GM12878 (cell line): Measurements from ENCODE around the gene MAB21L3. TPM values are rescaled to one million over a fixed set of nuclear protein-coding genes. Genes with fewer than 3 reads are reported as not detected.

Experiments used
- ATAC-seq: fragments of 200-7000 bp; cut with Tn5 transposase; 3 replicates; pipeline ENCODE4 v1.9.1; 2020; ENCODE audit warnings: mild to moderate bottlenecking, moderate library complexity
- BruUV-seq: library from RNA; stranded (reverse); fragments of 400-500 nt; replicated peaks from 2 replicates; lab custom pipeline; 2021; lab: Mats Ljungman, UMichigan
- CTCF ChIA-PET: fragments of 300-600 bp; sonication (Branson Sonifier 250); formaldehyde crosslinking; extraction: SDS; loops from one replicate; lab custom pipeline; 2021; ENCODE audit warnings: inconsistent platforms; lab: Yijun Ruan, JAX
- POLR2A ChIA-PET: fragments of 350-600 bp; formaldehyde crosslinking; extraction: SDS; loops from one replicate; lab custom pipeline; 2021; ENCODE audit warnings: inconsistent platforms; lab: Charles Lee
- RAD21 ChIA-PET: fragments of 300-600 bp; sonication (Branson Sonifier 250); formaldehyde crosslinking; loops from one replicate; lab custom pipeline; 2023; ENCODE audit warnings: antibody characterized with exemption; ENCODE audit not compliant: unreplicated experiment; lab: Charles Lee
- SMC1A ChIA-PET: fragments of 300-600 bp; sonication (Branson Sonifier 250); formaldehyde crosslinking; loops from one replicate; lab custom pipeline; 2023; ENCODE audit not compliant: unreplicated experiment, uncharacterized antibody; lab: Charles Lee
- DNase-seq: peaks from one replicate; pipeline ENCODE4 v3.0.0-alpha.2; 2011; ENCODE audit warnings: low read depth, low spot score
- FAIRE-seq: peaks from 3 replicates; lab custom pipeline; 2011; peaks lifted over from hg19 to GRCh38; lab: Jason Lieb, UNC
- H2AFZ ChIP-seq: 2 replicates; pipeline ENCODE4 v1.6.0; 2011; ENCODE audit warnings: low read depth, low read length, control low read depth; ENCODE audit not compliant: control insufficient read depth
- H3K27ac ChIP-seq: 2 replicates; pipeline ENCODE4 v1.5.1; 2011; ENCODE audit warnings: control low read depth; ENCODE audit not compliant: control insufficient read depth, insufficient read depth
- H3K27me3 ChIP-seq, 2 experiments: replicated peaks in 1 of 2; 2 replicates each; pipeline versions ENCODE4 v1.6.0 to v1.6.1; 2011; ENCODE audit warnings: low read length in 1 of 2; ENCODE audit not compliant: control insufficient read depth in 2 of 2, insufficient read depth in 2 of 2
- H3K36me3 ChIP-seq, 2 experiments: 2 replicates each; pipeline ENCODE4 v1.5.1; 2011; ENCODE audit warnings: low read length in 1 of 2; ENCODE audit not compliant: control insufficient read depth in 2 of 2, insufficient read depth in 2 of 2
- H3K4me1 ChIP-seq: 2 replicates; pipeline ENCODE4 v1.6.1; 2011; ENCODE audit warnings: mild to moderate bottlenecking, low read length, moderate library complexity, mixed read lengths; ENCODE audit not compliant: control insufficient read depth, insufficient read depth
- H3K4me2 ChIP-seq: 2 replicates; pipeline ENCODE4 v1.6.0; 2011; ENCODE audit warnings: control low read depth; ENCODE audit not compliant: control insufficient read depth, insufficient read depth
- H3K4me3 ChIP-seq: fragments of 200-600 bp; sonication (generic); 2 replicates; pipeline ENCODE4 v1.5.1; 2016
- H3K79me2 ChIP-seq: 2 replicates; pipeline ENCODE4 v1.6.0; 2011; ENCODE audit warnings: low read length; ENCODE audit not compliant: control insufficient read depth, insufficient read depth
- H3K9ac ChIP-seq: 2 replicates; pipeline ENCODE4 v1.8.0; 2011; ENCODE audit warnings: low read length, control low read depth, mixed read lengths; ENCODE audit not compliant: control insufficient read depth, insufficient read depth
- H3K9me3 ChIP-seq: replicated peaks from 3 replicates; pipeline ENCODE4 v1.5.1; 2011; ENCODE audit warnings: mild to moderate bottlenecking, low read length; ENCODE audit not compliant: control insufficient read depth, insufficient read depth
- H4K20me1 ChIP-seq: 2 replicates; pipeline ENCODE4 v1.6.0; 2011; ENCODE audit not compliant: control insufficient read depth, insufficient read depth
- CEBPB ChIP-seq, 2 experiments: fragments of 150-350 bp in 1 of 2; IDR thresholded peaks; 2 replicates each; pipeline ENCODE4 v1.6.1; 2012 to 2014; ENCODE audit warnings: low read depth in 2 of 2, low read length in 2 of 2, borderline replicate concordance in 1 of 2, inconsistent platforms in 1 of 2
- ETV6 ChIP-seq, 2 experiments: fragments of 450-650 bp in 1 of 2; IDR thresholded peaks in 1 of 2; conservative IDR thresholded peaks in 1 of 2; 2 replicates each; pipeline ENCODE4 v1.6.1; 2014; ENCODE audit warnings: antibody characterized with exemption in 1 of 2, borderline replicate concordance in 1 of 2, low read depth in 1 of 2, mild to moderate bottlenecking in 1 of 2, moderate library complexity in 1 of 2
- FOXK2 ChIP-seq: fragments of 450-650 bp; IDR thresholded peaks from 2 replicates; pipeline ENCODE4 v1.6.1; 2017; ENCODE audit warnings: mild to moderate bottlenecking, moderate library complexity
- GATAD2B ChIP-seq: fragments of 450-650 bp; conservative IDR thresholded peaks from 2 replicates; pipeline ENCODE4 v1.6.1; 2017; ENCODE audit warnings: low read depth, mild to moderate bottlenecking, moderate library complexity
- KAT2A ChIP-seq: conservative IDR thresholded peaks from 2 replicates; pipeline ENCODE4 v1.6.1; 2011; ENCODE audit warnings: low read depth, low read length; ENCODE audit not compliant: control insufficient read depth
- MXI1 ChIP-seq: fragments of 150-350 bp; IDR thresholded peaks from 2 replicates; pipeline ENCODE4 v1.6.1; 2011; ENCODE audit warnings: low read depth, mild to moderate bottlenecking, inconsistent platforms, low read length, improper control_type of control experiment
- RBBP5 ChIP-seq: fragments of 200-600 bp; sonication (generic); conservative IDR thresholded peaks from 2 replicates; pipeline ENCODE4 v1.6.1; 2016
- RELA ChIP-seq: fragments of 450-650 bp; IDR thresholded peaks from 2 replicates; pipeline ENCODE4 v1.8.0; 2014; ENCODE audit warnings: borderline replicate concordance; ENCODE audit not compliant: partially characterized antibody
- SIN3A ChIP-seq: IDR thresholded peaks from 2 replicates; pipeline ENCODE4 v1.6.1; 2012; ENCODE audit warnings: low read depth, low read length, improper control_type of control experiment
- SREBF1 ChIP-seq: IDR thresholded peaks from 2 replicates; pipeline ENCODE4 v1.6.1; 2012; ENCODE audit warnings: mild to moderate bottlenecking, low read length
- TARDBP ChIP-seq: IDR thresholded peaks from 2 replicates; pipeline ENCODE4 v1.6.1; 2016; ENCODE audit warnings: borderline replicate concordance
- YBX1 ChIP-seq: fragments of 450-650 bp; IDR thresholded peaks from 2 replicates; pipeline ENCODE4 v1.6.1; 2016; ENCODE audit warnings: antibody characterized with exemption
- ZNF207 ChIP-seq: fragments of 450-650 bp; IDR thresholded peaks from 2 replicates; pipeline ENCODE4 v1.6.1; 2014; ENCODE audit warnings: antibody characterized with exemption, mild to moderate bottlenecking, borderline replicate concordance
- ZNF622 ChIP-seq: fragments of 450-650 bp; IDR thresholded peaks from 2 replicates; pipeline ENCODE4 v1.6.1; 2017; ENCODE audit warnings: mild to moderate bottlenecking, inconsistent platforms
- WGBS: methylation state at CpG from one replicate; pipeline ENCODE4 v1.1.6; 2016; ENCODE audit warnings: low lambda C conversion rate; ENCODE audit not compliant: insufficient replicate concordance, insufficient coverage; ENCODE audit errors: missing lambda C conversion rate; 5-methylcytosine and 5-hydroxymethylcytosine counted together
- in situ Hi-C: fragments of 300-500 bp; cut with MboI; formaldehyde crosslinking; loops from 9 replicates; pipeline ENCODE4 v1.14.3; 2018; ENCODE audit warnings: mixed read lengths
- intact Hi-C: fragments of 100-400 bp; cut with micrococcal nuclease; formaldehyde crosslinking; loops from one replicate; pipeline ENCODE4 v1.14.2; 2022; ENCODE audit not compliant: unreplicated experiment
- polyA plus RNA-seq, 11 experiments: library from polyadenylated mRNA; depleted of rRNA in 4 of 11; unstranded in 6 of 11; stranded (reverse) in 5 of 11; fragments of >200 nt; fragmentation: Nextera tagmentation in 4 of 11; fragmentation: Illumina TruSeq in 1 of 11; extraction: Ambion mirVana in 4 of 11; extraction: Trizol in 1 of 11; gene quantifications; 1 replicate in 1 of 11; 2 replicates in 10 of 11; pipeline versions ENCODE4 v1.2.1 to v1.2.3, GENCODE V29; 2011 to 2016; ENCODE audit warnings: inconsistent platforms in 2 of 11, missing spikeins in 2 of 11, low read depth in 1 of 11
- total RNA-seq, 4 experiments: library from RNA; depleted of rRNA in 3 of 4; stranded (reverse); fragments of >200 nt in 3 of 4; fragmentation: Illumina TruSeq in 1 of 4; extraction: Trizol in 1 of 4; gene quantifications; 2 replicates each; pipeline versions ENCODE4 v1.2.1 to v1.2.3, GENCODE V29; 2013 to 2021
- TF ChIP-seq, protein P1 (sequence below): IDR thresholded peaks from 2 replicates; pipeline ENCODE4 v1.6.1; 2012; ENCODE audit warnings: low read depth, low read length, improper control_type of control experiment
- TF ChIP-seq, protein P2 (sequence below): fragments of 450-650 bp; IDR thresholded peaks from 2 replicates; pipeline ENCODE4 v1.6.1; 2014; ENCODE audit warnings: mild to moderate bottlenecking

Gene MAB21L3
- total and polyA plus RNA-seq, 10 of the 15 experiments (the other 5 are each of a cell fraction or from before 2014, with no cell fraction given) = 0.18 to 18.6 (median 1.3) TPM

DNA sequence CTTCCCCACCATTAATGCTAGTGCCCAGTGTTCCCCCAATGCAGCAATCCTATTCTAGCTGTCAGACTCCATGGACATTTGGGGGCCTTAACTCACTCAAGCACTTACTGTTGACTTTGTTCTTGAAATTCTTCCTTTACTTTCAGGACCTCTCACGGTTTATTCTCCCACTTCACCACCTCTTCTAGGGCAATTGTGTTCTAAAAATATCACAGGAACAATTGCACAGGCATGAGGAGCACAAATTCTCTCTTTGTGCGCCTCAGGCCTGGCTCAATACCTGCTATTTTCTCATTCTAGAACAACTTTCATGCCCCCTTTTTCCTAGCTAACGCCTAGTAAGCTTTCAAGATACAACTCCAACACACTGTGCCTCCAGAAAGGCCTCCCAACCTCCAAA lies 7.3 kb downstream of the MAB21L3 start:
- FAIRE-seq = no peak
- in situ Hi-C loops (no loop called here), intact Hi-C loops (no loop called here)
- H3K9me3 ChIP-seq = no peaks in the 10 kb centered on the region
- H3K27ac ChIP-seq = no peak overlapping the region
- no peak for ATAC-seq
- H4K20me1 ChIP-seq = no peaks in the 10 kb centered on the region
- no peak overlapping the region for H2AFZ ChIP-seq
- H3K36me3 ChIP-seq = peaks cover 0 to 1% of the 10 kb centered on the region in 2 experiments; a peak in 2 of 4 replicates
- SMC1A ChIA-PET = no interaction called here
- POLR2A ChIA-PET = interaction anchor here (0.7 to 1.2 kb wide), 3 partner anchors 10 to 821 kb away, joined by 3 to 5 read pairs (median 3); no protein-coding TSS in a partner anchor
- H3K27me3 ChIP-seq = no peaks in the 10 kb centered on the region
- TF ChIP-seq GATAD2B = no peak
- TF ChIP-seq YBX1 = no peak
- no peak for TF ChIP-seq RBBP5
- TF ChIP-seq, protein P1, sequence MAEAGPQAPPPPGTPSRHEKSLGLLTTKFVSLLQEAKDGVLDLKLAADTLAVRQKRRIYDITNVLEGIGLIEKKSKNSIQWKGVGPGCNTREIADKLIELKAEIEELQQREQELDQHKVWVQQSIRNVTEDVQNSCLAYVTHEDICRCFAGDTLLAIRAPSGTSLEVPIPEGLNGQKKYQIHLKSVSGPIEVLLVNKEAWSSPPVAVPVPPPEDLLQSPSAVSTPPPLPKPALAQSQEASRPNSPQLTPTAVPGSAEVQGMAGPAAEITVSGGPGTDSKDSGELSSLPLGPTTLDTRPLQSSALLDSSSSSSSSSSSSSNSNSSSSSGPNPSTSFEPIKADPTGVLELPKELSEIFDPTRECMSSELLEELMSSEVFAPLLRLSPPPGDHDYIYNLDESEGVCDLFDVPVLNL = no peak
- TF ChIP-seq SREBF1 = no peak
- no peak for TF ChIP-seq FOXK2
- TF ChIP-seq, protein P2, sequence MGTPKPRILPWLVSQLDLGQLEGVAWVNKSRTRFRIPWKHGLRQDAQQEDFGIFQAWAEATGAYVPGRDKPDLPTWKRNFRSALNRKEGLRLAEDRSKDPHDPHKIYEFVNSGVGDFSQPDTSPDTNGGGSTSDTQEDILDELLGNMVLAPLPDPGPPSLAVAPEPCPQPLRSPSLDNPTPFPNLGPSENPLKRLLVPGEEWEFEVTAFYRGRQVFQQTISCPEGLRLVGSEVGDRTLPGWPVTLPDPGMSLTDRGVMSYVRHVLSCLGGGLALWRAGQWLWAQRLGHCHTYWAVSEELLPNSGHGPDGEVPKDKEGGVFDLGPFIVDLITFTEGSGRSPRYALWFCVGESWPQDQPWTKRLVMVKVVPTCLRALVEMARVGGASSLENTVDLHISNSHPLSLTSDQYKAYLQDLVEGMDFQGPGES = no peak
- no peak for TF ChIP-seq KAT2A
- no peak for TF ChIP-seq MXI1
- no peak for TF ChIP-seq TARDBP
- no peak for TF ChIP-seq ZNF622
- no peak for TF ChIP-seq ETV6 (conservative IDR thresholded peaks at IDR 0.05 in 1 of 2, IDR thresholded peaks at IDR 0.05 in 1 of 2; ENCODE audit: borderline replicate concordance in 1 of 2, low read depth in 1 of 2)
- TF ChIP-seq CEBPB (IDR thresholded peaks at IDR 0.05; ENCODE audit: borderline replicate concordance in 1 of 2, low read depth in 2 of 2, low read length in 2 of 2) = no peak
- no peak for TF ChIP-seq SIN3A
- no peak for TF ChIP-seq RELA
- no peak for TF ChIP-seq ZNF207
- no peak overlapping the region for H3K9ac ChIP-seq
- H3K4me1 ChIP-seq = no peaks in the 10 kb centered on the region
- no peak overlapping the region for H3K4me2 ChIP-seq
- DNase-seq = no peak
- WGBS = 0% methylated on average over 3 of the region's 3 CpGs
- CTCF ChIA-PET = interaction anchor here (0.9 kb wide), 1 partner anchor 34 kb away, joined by 3 read pairs; no protein-coding TSS in a partner anchor
- BruUV-seq = no TSS peak
- H3K79me2 ChIP-seq = no peaks in the 10 kb centered on the region
- RAD21 ChIA-PET = interaction anchor here (1.0 kb wide), 1 partner anchor 11 kb away, joined by 3 read pairs; no protein-coding TSS in a partner anchor
- H3K4me3 ChIP-seq = no peak overlapping the region
